Osteocyte (in vitro differentiated cells): Measurements from ENCODE around the gene TMPRSS2. TPM values are rescaled to one million over a fixed set of nuclear protein-coding genes. Genes with fewer than 3 reads are reported as not detected.

ENCODE experiments used
- DNase-seq: peaks from one replicate; pipeline ENCODE4 v3.0.0; 2021; ENCODE audit warnings: mixed read lengths; ENCODE audit not compliant: unreplicated experiment; ENCODE audit errors: extremely low spot score
- H3K27ac Mint-ChIP-seq: one replicate; pipeline ENCODE4 v1.8.0; 2021; ENCODE audit warnings: mild to moderate bottlenecking, mixed read lengths; ENCODE audit not compliant: unreplicated experiment
- H3K27me3 Mint-ChIP-seq: one replicate; pipeline ENCODE4 v1.8.0; 2021; ENCODE audit warnings: mixed read lengths; ENCODE audit not compliant: unreplicated experiment
- H3K36me3 Mint-ChIP-seq: one replicate; pipeline ENCODE4 v1.8.0; 2021; ENCODE audit warnings: mixed read lengths; ENCODE audit not compliant: unreplicated experiment
- H3K4me1 Mint-ChIP-seq: one replicate; pipeline ENCODE4 v1.8.0; 2021; ENCODE audit warnings: mixed read lengths; ENCODE audit not compliant: unreplicated experiment
- H3K4me3 Mint-ChIP-seq: one replicate; pipeline ENCODE4 v1.8.0; 2021; ENCODE audit warnings: mild to moderate bottlenecking, moderate library complexity, mixed read lengths; ENCODE audit not compliant: unreplicated experiment
- H3K9me3 Mint-ChIP-seq: one replicate; pipeline ENCODE4 v1.8.0; 2021; ENCODE audit warnings: mixed read lengths; ENCODE audit not compliant: unreplicated experiment
- total RNA-seq: library from RNA; stranded (reverse); gene quantifications from 2 replicates; pipeline ENCODE4 v1.2.1, GENCODE V29; 2021
- TF ChIP-seq, protein P1 (sequence below): fragments of 200-600 bp; sonication (generic); IDR thresholded peaks from 2 replicates; pipeline ENCODE4 v1.5.0; 2021; ENCODE audit warnings: antibody characterized with exemption, mild to moderate bottlenecking, moderate library complexity

TMPRSS2 gene
- total RNA-seq, 1 donor from 2014 or later, result 0.21 TPM

- DNase-seq, result no peak
- Mint-ChIP-seq H3K27me3 (no peaks in the 10 kb centered on the region), H3K4me3 (no peak overlapping the region), H3K9me3 (no peaks in the 10 kb centered on the region), H3K27ac (no peak overlapping the region), H3K36me3 (no peaks in the 10 kb centered on the region), H3K4me1 (no peaks in the 10 kb centered on the region)
- TF ChIP-seq, protein P1, sequence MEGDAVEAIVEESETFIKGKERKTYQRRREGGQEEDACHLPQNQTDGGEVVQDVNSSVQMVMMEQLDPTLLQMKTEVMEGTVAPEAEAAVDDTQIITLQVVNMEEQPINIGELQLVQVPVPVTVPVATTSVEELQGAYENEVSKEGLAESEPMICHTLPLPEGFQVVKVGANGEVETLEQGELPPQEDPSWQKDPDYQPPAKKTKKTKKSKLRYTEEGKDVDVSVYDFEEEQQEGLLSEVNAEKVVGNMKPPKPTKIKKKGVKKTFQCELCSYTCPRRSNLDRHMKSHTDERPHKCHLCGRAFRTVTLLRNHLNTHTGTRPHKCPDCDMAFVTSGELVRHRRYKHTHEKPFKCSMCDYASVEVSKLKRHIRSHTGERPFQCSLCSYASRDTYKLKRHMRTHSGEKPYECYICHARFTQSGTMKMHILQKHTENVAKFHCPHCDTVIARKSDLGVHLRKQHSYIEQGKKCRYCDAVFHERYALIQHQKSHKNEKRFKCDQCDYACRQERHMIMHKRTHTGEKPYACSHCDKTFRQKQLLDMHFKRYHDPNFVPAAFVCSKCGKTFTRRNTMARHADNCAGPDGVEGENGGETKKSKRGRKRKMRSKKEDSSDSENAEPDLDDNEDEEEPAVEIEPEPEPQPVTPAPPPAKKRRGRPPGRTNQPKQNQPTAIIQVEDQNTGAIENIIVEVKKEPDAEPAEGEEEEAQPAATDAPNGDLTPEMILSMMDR, result no peak
Measured at GRCh38 chr21:41445465-41445862, 62.5 kb downstream of the TMPRSS2 start.

DNA sequence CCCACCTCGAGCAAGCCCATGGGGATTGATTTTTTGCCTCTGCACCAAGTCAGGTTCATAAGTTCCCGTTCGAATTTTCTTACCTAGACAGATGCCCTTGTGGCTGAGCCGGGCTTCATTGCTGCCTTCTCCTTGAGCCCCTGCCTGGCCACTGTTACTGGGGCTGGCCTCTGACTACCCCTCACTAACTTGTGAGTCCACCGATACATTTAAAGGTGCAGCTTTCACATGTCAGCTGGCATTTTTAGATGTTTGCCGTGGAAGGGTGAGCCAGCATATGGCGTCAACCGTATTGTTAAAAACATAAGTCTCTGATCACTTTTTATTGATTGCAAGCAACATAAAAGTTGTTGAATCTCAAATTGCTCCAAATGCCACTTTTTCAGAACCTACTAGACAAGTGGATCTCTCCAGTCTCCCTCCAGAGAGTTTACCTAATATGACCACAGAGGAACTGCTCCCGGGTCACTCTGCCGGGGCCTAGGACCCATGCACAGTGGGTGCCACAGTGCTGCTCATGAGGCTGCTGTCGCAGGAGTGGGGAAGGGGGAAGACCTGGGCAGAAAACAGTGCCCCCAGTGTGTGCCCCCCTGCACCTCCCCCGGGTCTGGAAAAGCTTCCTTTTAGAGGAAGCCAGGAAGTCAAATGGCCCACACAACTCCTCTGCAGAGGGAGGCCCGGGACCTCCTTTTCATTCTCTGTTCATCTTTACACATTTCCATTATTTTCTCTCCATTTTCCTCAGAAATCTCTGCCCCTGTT, 63.1 kb downstream of the TMPRSS2 start:
- no peaks in the 10 kb centered on the region for H3K9me3 Mint-ChIP-seq
- H3K4me1 Mint-ChIP-seq, result no peaks in the 10 kb centered on the region
- no peak for DNase-seq
- no peaks in the 10 kb centered on the region for H3K27me3 Mint-ChIP-seq
- no peak overlapping the region for H3K27ac Mint-ChIP-seq
- TF ChIP-seq, protein P1, result no peak
- H3K36me3 Mint-ChIP-seq, result no peaks in the 10 kb centered on the region
- H3K4me3 Mint-ChIP-seq, result no peak overlapping the region

DNA sequence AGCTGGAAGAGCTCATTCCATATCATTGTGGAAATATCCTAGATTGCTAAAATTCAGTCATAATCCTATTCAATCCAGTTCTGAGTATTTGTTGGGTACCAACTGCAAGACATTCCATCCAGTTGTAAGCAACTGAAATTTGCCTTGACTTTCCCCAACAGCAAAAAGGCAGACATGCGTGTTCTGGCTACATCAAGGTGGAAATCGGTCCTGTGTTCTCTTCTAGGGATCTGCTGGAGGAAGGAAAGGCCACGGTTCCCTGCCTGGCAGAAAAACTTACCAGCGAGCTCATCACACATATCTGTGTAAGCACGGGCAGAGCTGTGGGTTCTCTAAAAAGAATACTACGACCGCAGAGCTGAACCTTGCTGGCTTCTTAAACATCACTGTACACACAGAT, 64.4 kb downstream of the TMPRSS2 start:
- no peak for DNase-seq
- Mint-ChIP-seq H3K36me3 (no peaks in the 10 kb centered on the region), H3K4me1 (no peaks in the 10 kb centered on the region), H3K27ac (no peak overlapping the region), H3K27me3 (no peaks in the 10 kb centered on the region), H3K4me3 (no peak overlapping the region), H3K9me3 (no peaks in the 10 kb centered on the region)
- TF ChIP-seq, protein P1, result no peak

DNA sequence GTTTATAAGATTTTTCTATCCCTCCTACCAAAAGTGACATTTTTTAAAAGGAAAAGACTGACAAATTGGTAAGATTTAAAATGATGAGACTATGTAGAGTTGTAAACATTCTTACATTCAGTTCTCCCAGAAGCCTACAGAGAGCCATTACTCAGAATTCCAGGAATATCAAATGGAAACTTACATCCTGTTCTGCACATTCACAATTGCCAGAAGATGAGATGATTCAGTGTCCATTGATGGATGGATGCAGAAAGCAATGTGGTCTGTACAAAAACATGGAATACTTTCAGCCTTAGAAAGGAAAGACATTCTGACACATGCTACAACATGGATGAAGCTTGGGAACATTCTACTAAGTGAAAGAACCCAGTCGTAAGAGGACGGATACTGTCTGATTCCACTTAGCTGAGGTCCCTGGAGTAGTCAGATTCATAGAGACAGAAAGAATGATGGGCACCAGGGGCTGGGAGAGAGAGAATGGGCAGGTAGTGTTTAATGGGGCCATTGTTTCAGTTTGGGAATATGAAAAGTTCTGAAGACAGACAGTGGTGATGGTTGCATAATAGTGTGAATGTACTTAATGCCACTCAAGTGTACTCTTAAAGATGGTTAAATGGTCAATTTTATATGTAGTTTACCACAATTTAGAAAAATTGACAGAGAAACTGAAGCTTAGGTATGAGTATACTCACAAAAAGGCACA, 65.3 kb downstream of the TMPRSS2 start:
- TF ChIP-seq, protein P1, result no peak
- no peaks in the 10 kb centered on the region for H3K9me3 Mint-ChIP-seq
- H3K4me3 Mint-ChIP-seq, result no peak overlapping the region
- no peak for DNase-seq
- no peaks in the 10 kb centered on the region for H3K36me3 Mint-ChIP-seq
- H3K27ac Mint-ChIP-seq, result no peak overlapping the region
- no peaks in the 10 kb centered on the region for H3K27me3 Mint-ChIP-seq
- no peaks in the 10 kb centered on the region for H3K4me1 Mint-ChIP-seq

DNA sequence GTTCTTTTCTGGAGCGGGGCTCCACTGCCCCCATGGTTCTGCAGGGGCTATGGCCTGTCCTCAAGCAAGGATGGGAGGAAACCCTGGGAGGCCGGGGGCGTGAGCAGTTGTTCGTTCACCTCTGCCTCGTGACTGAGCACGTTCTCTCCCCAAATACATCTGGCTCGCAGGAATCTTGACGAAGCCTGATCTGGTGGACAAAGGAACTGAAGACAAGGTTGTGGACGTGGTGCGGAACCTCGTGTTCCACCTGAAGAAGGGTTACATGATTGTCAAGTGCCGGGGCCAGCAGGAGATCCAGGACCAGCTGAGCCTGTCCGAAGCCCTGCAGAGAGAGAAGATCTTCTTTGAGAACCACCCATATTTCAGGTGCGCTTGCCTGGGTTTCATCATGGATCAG, 66.4 kb downstream of the TMPRSS2 start:
- no peaks in the 10 kb centered on the region for H3K36me3 Mint-ChIP-seq
- no peak for DNase-seq
- no peak overlapping the region for H3K27ac Mint-ChIP-seq
- no peaks in the 10 kb centered on the region for H3K9me3 Mint-ChIP-seq
- TF ChIP-seq, protein P1, result no peak
- H3K4me3 Mint-ChIP-seq, result no peak overlapping the region
- no peaks in the 10 kb centered on the region for H3K4me1 Mint-ChIP-seq
- H3K27me3 Mint-ChIP-seq, result no peaks in the 10 kb centered on the region
